Germinal center (tissue), 1 donor: ENCODE results near the gene ARL10.

Experiments used
- DNase-seq: peaks from one replicate; pipeline ENCODE4 v3.0.0; 2012; ENCODE audit warnings: mixed read lengths, low spot score

Gene ARL10

DNA sequence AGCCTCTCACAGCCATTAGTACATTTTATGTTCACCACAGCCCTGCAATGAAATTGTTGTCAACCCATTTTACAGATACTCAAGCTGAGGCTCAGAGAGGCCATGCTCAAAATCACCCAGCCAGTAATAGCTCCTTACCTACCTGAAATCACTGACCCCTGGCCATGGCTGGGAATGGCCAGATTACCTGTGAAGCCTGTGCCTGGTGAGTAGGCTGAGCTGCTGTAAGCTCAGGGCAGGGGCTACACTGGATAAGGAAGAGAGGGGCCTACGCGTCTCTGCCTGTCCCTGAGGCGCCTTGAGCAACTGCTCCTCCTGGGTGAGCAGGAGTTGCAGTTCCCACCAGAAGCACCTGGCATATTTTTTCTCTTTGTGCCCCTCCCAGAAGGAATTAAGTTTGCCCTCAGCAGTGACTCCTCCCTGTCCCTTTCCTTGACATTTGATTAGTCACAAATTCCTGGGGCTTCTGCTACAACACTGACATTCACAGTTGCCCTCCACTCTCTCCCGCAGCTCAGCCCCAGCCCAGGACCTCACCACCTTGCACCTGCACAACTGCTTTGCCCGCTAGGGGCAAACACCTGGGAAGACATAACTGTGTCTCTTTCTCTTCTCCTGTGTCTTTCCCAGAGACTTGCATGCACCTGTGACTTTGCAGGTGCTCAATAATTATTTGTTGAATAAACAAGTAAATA, 45.3 kb downstream of the ARL10 start:
- no peak for DNase-seq

DNA sequence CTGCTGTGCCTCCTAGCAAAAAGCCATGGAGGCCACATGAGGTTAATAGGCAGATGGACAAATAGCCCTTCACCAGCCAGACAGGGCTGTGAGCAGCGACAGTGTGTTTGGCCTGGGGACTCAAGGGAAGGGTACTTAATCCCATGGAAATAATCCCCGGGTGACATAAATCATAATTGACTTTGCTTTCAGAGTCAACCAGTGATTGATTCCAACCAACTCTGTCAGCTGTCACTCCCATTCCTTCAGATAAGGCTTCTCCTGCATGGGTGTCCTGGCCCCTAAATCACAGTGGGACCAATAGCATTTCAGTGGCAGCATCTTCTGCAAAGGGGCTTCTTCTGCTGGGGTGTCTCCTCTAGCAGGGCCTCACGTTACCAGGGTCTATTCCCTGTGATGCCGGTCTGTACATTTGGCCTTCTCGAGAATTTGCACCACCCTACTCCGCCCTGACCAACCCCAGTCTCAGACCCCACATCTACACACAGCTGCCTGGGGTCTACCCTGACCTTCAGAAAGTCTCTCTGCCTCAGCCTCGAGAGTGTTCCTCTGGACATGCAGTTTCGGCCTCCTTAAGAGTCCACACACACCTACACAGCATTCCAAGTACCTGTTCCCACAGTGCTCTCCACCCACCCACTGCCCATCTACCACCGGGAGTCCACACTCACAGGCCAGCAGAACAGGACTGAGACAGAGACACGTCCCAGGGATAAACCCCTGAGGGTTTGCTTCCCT, 47.4 kb downstream of the ARL10 start:
- DNase-seq, result no peak

GRCh38 chr5:176413255-176413565, 47.9 kb downstream of the ARL10 start:
- DNase-seq, result no peak

DNA sequence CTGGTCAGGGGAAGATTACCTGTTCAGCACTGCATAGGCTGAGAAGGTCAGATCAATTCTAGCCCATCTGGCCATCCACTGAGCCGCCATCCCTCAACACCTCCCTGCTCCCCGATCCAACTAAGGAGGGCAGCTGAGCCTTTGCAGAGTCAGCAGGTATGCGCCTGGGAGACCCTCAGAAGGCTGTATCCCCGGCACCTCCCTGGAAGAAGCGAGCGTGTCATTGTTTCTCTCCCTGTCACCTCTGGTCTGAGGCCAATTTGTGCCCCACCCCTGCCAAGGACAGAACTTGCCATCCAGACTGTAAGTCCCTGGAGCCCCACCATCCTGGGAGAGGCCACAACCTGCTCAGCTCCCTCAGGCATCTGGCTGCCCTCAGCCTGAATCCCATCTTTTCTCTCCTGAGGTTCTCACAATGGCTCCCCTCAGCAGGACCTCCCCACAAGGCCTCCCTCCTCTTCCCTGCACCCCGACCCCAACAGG, 48.5 kb downstream of the ARL10 start:
- DNase-seq, result no peak

DNA sequence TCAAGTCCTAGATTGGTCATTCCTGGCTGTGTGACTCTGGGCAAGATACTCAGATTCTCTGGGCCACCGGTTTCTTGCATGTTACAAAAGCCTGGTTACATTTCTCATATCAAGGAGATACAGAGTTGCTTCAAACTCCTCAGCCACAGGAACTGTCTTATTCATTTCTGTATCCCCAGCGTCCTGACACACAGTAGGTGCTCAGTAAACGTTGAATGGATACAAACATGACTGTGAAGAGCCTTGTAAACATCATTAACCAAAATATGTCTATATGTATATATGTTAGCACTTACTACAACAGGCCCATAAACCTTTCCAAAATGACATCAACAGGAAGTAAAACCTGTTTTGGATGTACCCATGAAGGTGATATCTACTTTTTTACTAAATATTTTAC, 49.4 kb downstream of the ARL10 start:
- no peak for DNase-seq

- DNase-seq, result peak; percentile 7
These were observed 50.1 kb downstream of the ARL10 start for GRCh38 chr5:176415240-176415951.

- DNase-seq, result peak; percentile 92
These were observed 51.0 kb downstream of the ARL10 start, which contains the start of gene CLTB for GRCh38 chr5:176415952-176416924. CLTB (minus strand) TSS chr5:176416539; CDS start chr5:176416363, 176 bp downstream.

- no peak for DNase-seq
These were observed 51.7 kb downstream of the ARL10 start for GRCh38 chr5:176416965-176417364.

DNA sequence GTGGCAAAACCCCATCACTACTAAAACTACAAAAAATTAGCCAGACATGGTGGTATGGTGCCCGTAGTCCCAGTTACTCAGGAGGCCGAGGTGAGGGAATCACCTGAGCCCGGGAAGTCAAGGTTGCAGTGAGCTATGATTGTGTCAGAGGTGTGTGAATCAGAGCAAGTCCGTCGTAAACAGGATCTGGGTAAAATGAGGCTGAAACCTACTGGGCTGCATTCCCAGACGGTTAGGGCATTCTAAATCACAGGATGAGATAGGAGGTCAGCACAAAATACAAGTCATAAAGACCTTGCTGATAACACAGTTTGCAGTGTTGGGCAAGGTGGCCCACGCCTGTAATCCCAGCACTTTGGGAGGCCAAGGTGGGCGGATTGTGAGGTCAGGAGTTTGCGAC, 53.0 kb downstream of the ARL10 start:
- DNase-seq, result no peak

GRCh38 chr5:176420086-176420485, 54.8 kb downstream of the ARL10 start:
- no peak for DNase-seq

- no peak for DNase-seq
These were observed 55.8 kb downstream of the ARL10 start for GRCh38 chr5:176420972-176421544.

DNA sequence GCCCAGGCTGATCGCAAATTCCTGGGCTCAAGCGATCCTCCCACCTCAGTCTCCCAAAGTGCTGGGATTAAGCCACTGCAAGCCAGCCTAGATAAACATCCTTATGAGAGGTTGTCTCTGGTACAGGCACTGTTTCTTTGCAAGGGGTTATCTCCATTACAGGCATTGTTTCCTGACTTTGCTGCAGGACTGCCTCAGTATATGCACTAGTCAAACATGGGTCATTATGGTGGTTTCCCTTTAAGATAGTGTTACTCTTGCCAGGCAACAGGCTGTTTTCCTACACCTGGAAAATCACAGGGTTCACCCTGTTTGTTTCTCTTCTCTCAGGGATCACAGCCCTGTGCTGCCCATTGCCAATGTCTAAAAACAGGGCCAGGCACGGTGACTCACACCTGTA, 58.9 kb downstream of the ARL10 start:
- DNase-seq, result no peak

GRCh38 chr5:176425138-176425537, 59.9 kb downstream of the ARL10 start:
- no peak for DNase-seq

DNA sequence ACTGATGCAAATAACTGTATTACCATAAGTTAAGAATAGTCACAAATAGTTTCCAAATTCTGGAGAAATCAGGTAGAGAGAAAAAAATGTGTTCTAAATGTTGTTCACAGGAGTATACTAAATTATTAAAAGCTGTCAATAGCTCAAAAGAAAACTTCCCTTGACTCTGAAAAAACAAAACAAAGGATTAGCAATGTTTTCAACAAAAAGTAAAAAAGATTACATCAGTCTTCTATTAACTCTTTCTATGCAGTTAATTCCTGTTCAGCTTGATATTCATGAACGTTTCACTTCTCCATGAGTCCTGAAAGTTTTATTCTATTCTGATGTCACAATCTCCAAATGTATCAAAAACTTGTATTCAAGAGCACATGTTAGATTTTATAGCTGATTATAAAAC, 60.5 kb downstream of the ARL10 start:
- DNase-seq, result no peak

DNA sequence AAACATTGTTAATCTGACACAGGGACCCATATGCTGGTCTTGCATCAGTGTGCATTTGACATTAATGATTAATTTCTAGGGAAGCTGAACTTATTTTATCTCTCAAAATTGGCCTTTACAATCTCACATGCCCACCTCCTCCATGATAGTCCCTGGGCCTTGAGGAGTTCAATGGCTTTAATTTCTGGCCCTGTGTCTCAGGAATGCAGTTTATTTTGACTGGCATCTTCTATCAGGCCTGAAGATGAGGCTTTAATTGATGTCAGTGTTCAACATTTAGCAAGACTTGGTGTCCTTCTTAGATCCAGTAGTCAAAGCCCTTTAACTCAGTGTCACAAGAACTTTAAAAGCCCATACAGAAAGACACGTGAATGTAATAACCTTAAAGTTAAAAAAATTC, 61.6 kb downstream of the ARL10 start:
- no peak for DNase-seq

GRCh38 chr5:176427971-176428370, 62.7 kb downstream of the ARL10 start:
- DNase-seq, result no peak

- DNase-seq, result no peak
These were observed 64.7 kb downstream of the ARL10 start for GRCh38 chr5:176429972-176430371.
